HPDE6-E6E7 (cell line): ENCODE measurements around the gene FGF14.
"Not testable (repeated sequence)": the region's sequence is repeated elsewhere in the genome, so short reads cannot be mapped to it uniquely, and the experiment has no call there.

ENCODE experiments used
- DNase-seq: peaks from one replicate; pipeline ENCODE4 v3.0.0; 2011; ENCODE audit warnings: missing footprints; ENCODE audit errors: extremely low spot score

The FGF14 gene

DNA sequence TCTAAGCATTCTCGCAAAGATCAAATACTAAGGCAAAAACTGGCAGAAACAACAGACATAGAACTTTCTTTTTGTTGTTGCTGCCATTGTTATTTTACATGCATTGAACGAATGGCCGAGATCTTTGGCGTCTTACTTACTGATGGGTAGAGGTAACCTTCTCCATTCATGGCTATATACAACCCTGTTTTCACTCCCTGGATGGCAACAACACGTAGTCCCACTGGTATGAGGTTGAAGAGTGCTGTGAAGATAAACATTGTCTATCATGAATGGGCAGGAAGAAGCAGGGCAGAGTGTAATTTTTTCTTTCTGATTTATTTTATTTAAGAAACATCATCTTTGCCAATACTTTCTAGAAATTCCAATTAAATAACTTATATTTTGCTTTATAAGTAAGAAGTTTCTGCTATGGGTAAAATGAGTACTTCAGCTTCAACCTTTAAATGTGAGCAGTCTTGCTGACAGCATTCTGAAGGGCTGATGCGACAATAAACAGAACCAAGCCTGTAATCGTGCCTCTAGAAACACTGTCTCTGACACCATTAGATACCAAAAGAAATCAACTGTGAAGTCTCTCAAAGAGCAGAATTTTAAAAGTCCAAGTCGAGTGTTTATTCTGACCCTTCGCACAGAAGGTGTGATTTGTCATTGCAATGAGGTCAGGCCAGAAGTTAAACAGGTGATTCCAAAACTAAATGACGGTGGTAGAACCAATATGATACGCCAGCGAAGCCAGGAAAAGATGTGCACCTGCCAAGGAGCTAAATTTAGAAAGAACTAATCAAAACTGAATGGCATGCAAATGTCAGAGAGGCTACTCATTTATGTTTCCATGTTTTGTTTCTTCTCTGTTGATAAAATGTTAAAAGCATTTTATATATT is 533.0 kb downstream of the FGF14 start:
- DNase-seq = no peak

DNA sequence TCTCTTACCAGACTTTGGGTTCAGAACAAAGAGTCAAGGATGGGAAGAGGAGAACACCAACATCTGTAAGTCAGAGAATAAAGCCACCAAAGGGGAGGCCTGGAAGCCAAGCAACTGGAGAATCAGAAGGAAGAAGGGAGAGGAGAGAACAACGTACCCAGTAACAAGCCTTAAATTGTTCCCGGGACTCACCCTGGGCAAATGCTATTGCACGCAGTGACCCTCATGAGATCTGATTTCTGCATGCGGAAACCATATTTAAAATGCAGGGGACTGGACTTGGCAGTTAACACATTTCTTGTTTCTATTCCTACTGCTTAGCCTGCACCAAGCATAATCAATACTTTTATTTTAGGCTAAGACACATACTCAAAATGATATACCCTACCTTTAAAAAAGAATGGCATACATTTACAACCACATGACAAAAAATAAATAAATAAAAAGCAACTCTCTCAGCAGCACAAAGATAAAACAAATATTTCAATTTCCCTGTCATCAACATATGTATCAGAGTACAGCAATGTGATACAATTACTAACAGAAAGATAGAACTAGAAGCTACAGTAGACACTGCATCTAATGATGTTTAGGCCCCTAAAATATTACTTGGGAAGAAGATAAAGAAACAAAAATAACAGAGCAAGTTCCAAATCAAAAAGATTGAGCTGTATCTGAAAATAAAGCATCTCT is 534.8 kb downstream of the FGF14 start:
- DNase-seq = no peak

DNA sequence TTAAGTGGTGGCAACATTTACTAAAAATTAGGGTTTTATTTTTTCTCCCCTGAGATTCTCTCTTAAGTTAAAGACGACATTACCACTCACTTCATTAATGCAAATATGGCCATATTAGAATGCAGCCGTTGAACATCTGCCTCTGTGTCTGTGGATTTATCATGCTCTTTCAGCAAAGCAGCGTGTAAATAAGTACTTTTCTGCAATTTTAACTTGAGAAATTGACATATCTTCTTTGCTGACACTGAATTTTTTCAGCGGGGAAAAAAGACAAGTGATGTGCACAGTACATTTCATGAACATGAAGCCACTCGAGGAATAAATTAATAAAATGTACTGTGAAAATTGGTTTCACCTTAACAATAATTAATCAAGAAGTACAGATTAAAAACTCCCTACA is 543.0 kb downstream of the FGF14 start:
- DNase-seq = no peak

DNA sequence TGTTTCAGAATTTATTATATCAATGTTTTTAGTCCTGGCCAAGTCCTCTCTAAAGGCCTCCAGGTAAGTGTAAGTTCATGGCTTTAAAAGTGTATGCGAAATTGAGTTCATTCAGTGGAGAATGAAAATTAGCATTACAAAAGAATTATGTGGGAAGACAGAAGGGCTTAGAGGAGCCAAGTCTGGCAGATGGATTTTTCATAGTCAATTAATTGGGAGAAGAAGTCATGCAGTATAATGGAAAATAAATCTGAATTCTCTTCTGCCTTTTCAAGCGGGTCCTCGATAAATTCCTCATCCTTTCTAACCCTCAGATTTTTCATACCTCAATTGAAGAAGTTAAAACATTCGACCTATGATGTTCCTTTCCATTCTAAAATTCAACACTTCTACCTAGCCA is 555.1 kb downstream of the FGF14 start:
- no peak for DNase-seq

DNA sequence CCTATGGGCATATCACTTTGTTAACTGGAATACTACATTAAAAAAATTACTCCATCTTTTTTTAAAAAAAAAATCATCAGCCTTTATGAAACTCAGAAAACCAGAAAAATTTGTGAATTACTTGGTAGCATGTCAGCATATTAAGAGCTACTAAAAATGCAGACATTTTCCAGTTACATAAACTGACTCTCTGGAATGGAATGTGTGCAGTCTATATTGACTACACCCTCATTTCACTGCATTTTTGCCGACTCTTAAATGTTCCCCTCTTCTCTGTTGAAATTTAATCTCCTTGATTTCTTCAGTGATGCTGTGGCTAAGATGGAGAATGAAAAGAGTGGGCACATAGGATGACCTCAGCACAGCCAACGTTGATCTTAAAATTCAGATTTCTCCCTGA is 555.6 kb downstream of the FGF14 start:
- DNase-seq = no peak

DNA sequence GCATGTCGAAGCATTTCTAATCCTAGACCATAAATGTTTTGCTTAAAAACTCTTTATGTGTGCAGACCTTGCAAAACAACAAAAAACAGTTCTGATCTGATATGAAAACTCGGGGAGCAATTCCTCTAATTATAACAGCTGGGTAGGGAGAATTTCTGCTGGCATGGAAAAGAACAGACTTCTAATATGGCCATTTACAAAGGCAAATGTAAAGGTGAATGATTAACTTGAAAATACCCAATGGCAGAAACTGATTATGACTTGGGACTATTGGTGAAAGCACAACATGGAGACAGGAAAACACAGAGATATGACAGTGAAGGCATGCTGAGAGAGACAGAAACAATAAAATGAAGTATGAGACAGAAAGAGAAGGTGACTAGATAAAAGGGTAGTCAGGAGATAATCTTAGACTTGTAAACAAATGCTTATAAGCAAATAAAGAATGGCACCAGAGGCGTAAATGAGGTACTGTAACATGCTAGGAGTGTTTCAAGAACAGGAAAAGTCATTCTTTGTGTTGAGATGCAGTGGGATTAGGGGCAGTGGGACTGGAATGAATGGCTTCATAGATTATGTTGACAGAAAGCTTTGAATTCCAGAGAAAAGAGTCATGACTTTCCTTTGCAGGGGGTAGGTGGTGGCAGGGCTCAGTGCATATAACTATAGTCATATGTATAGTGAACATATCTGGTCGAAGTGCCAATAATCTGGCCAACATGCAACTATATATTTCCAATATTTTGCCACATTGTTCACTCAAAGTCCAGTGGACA is 556.4 kb downstream of the FGF14 start:
- no peak for DNase-seq

DNA sequence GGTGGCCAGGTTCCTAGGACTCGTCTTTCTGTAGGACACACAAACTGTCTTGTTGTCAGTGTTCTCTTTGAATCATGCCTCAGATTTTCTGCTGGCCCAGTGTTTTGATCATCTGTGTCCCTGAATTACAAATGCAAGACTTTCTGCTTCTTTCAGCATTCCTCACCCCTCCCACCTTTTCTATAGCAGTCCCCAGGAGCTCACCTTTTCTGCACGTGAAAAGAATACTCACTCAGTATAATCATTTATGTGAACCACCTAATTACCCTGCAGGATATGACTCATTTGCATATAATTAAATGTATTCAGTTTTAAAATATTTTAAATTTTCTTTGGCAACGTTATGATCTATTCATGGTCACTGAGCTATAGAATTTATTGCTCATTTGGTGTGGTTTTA is 560.1 kb downstream of the FGF14 start:
- no peak for DNase-seq

DNA sequence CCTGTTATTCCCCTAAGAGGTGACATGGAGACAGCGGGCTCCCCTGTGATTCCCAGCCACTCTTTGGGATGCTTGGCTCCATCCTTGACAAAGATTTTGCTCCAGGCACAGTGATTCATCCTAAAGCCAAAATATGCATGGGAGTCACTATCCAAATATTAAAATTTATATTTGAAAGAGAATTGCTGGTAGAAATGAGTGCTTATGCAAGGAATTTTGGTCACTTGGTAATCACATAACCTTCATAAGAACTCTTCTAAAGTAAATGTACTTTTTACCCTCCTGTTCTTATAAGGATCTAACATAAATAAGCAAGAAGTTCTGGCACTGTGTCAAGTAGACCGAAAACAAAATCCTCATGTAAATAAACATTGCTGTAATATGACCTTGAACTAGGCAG is 563.5 kb downstream of the FGF14 start:
- DNase-seq = no peak

DNA sequence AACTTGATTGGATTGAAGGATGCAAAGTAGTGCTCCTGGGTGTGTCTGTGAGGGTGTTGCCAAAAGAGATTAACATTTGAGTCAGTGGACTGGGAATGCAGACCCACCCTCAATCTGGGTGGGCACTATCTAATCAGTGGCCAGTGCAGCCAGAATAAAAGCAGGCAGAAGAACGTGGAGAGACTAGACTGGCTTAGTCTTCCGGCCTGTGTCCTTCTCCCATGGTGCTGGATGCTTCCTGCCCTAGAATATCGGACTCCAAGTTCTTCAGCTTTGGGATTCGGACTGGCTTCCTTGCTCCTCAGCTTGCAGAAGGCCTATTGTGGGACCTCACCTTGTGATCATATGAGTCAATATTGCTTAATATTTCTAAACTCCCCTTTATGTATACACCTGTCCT is 564.1 kb downstream of the FGF14 start:
- DNase-seq = not testable (repeated sequence)

DNA sequence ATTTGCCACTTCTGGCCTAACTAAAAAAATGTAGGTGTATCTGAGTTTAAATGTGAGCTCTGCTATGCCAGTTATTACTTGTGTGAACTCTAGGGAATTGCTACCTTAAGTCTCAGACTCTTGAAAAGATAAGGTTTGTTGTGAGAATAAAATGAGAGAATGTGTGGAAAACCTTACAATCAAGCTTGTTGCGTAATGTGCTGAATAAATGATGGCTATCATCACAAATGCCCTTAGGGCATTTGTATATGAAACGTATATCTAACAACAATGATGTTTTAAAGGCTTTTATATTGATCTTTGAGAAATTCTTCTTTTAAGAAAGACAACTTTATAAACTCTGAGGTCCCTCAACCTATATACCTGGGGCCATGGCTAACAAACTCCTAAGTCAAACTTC is 564.6 kb downstream of the FGF14 start:
- DNase-seq = no peak

DNA sequence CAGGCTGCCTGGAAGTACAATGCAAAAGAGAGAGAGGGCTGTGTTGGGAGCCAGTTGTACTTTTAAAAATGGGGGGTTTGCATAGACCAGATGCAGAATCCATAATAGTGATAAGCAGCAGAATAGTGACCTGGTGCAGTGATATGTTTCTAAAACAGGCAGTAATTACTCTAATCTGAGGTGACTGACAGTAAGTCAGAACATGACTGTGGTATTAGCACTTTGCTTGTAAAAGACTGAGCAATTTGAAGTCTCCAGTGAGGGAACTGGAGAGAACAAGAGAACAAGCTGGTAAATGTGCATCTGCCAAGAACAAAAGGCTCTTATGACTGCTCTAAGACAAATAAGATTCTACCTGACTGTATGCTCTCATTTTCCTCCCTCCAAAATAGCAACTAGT is 565.9 kb downstream of the FGF14 start:
- no peak for DNase-seq

DNA sequence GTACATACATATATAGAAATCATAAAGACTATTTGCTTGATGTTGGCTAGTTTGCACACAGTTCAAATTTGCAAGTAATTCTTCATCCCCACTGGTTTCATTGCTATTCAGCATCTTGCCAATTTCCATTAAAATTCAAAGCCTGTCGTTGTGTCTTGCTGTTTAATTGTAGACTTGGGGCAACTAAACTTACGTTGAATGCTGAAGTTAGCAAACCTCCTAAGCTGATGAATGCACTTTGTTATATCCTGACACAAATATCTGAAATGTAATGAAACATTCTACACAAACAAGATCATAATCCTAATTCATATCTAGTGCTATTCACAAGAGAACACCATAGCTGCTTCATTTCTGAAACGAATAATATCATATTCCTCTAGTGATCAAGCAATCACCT is 568.2 kb downstream of the FGF14 start:
- DNase-seq = no peak

DNA sequence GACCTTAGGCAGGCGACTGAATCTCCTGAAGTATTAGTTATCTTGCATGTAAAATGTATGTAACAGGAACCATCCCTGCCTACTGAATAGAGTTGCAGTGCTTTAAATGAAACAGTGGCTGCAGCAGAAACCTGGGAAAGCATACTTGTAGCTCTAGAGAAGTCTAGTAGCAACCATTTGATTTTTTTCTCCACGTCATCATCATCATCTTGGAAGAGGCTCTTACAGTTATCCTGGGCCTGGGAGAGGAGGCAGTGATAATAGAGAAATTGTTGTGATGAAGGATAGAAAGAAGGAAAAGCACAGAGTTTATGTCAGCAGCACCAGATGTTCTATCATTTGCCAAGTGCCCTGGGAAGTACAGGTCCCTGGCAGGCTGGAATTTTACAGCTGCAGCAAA is 571.8 kb downstream of the FGF14 start:
- no peak for DNase-seq

DNA sequence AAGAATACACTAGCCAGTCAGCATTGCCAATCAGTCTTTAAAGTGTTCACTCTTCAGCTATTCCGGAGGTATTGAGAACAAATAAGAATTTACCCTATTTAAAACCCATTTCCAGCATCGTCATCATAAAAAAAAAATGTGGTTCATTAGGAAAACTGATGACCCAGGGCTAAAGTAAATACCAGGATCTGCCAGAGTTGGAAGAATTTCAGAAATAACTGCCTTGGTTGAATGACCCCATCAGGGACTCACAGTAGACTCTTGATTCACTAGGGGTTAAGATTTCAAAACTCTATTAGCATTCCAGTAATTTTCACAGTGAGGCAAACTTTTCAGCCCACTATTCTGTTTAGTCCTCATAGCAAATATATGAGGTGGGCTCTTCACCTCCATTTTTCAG is 572.4 kb downstream of the FGF14 start:
- no peak for DNase-seq

DNA sequence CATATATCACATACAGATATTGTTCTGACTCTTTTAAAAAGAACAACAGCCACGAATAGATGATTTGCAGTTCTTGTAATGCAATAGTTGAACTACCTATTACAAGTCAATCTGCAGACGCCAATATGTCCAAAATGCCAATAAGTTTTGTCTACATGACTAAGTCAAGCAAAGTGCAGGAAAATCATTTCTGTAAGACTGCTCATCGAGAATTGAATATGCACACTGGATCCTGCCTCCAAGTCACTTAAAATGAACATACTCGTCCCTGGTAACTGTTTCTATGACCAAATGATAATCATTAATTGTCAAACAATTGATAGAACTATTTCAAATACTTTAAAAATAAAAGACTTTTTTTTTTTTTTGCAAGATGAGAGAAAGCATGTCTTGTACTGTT is 573.7 kb downstream of the FGF14 start:
- DNase-seq = no peak

DNA sequence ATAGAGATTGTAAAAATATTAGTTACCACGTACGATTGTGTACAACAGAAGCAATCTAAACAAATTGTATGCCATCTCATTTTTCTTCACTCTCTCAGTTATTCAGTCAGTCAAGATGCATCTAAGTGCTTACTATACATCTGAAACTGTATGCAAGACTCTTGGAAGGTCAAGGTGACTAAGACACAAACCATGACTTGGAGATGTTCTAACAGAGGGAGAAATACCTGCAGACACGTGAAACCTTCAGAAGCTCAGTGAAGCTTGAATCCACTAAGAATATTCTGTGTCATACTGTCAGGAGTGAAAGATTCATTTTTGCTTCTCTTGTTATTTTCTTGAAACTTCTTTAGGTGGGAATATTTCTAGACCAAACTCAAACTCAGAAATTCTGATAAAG is 584.0 kb downstream of the FGF14 start:
- no peak for DNase-seq

DNA sequence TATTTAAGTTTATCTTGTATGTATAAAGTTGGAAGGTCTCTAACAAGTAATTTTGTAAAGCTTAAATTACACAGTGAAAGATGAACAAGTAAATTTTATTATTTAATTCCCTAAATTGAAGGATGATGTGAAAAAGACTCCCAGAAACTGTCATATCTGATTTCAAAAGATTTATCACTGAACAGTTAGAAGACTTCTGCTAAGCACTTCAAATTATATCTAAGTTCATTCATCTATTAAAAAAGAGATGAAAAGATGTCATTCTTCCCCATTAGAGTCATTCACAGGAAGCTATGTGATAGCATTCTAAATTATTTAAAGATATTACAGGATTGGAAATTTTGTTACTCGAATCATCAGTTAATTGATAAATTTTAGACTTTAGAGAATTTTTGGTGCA is 590.0 kb downstream of the FGF14 start:
- no peak for DNase-seq

DNA sequence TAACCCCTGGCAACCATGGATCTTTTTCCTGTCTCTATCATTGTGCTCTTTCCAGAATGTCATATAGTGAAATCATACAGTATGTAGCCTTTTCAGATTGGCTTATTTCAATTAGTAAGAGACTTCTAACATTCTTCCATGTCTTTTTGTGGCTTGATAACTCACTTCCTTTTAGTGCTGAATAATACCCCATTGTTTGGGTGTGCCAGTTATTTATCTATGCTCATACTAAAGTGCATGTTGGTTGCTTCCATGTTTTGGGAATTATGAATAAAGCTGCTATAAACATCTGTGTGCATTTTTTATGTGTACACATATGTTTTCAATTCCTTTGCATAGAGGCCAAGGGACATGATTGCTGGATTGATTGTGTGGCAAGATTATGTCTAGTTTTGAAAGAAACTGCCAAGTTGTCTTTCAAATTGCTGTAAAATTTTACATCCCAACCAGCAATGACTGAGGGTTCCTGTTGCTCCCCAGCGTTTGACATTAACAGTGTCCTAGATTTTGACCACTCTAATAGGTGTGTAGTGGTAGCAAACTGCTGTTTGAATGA is 590.5 kb downstream of the FGF14 start:
- no peak for DNase-seq

DNA sequence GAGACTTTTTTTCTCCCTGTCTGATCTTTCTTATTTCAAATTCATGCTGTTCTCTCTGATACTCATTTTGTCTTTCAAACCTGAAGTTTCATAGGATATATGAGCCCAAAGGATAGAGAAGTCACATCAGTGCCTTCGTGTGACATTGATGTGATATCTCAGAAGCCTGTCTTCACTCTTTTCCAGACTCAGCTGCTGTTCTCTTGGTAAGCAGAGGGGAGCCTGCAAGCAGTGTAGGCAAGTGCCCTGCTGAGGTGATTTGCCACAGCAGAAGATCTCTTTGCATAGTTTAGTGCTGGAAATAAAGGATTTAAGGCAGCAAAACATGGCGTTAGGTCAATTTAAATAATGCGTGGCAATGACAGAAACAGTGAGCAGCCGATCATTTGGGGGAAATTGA is 602.7 kb downstream of the FGF14 start:
- no peak for DNase-seq

DNA sequence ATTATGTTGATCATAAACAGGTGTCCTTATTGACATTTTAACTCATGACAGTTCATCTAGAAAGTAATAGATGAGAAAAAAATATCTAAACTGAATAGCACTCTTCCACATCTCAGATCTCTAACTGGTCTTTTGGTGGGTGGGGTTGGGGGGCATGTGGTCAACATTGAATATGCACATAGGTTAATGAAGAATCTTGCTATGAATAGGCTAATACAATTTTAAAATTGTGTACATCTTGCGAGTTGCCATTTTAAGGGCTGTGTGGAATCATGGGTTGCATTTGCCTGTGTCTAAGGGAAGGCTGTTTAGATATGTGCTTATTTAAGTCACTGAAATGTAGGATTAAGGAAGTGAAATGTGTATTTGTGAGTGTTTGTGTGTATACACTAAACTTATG is 603.4 kb downstream of the FGF14 start:
- DNase-seq = no peak

DNA sequence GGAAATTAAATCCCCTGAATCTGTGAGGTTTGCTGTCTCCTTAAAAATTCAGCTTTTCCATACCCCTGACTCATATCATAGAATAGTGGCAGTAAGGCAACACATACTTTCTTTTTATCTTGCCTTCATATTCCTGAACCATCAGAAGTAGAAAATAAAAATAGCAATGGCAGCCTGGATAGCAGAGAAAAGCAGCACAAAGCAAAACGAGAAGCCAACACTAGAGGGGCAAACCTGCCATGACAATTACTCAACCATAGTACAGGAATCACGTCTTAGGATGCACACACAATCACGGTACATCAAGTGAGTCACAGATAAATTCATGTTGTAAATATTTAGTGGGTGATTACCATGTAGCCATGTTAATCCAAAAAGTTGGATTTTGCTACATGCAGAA is 606.4 kb downstream of the FGF14 start:
- no peak for DNase-seq

DNA sequence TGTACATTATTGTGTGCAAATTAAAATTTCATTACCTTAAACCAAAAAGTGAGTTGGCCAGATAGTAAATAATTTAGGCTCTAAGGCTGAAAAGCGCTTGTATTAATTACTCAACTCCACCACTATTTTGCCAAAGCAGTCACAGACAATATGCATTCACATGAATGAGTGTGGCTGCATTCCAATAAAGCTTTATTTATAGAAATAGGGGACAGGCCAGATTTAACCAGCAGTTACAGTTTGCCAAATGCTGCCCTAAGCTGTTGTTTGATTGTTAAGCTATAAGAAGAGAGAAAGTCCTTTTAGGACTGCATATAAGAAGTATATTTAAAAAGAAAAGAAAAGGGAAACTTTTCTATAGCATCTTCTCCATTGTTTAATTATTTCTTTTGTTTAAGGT is 606.8 kb downstream of the FGF14 start:
- DNase-seq = no peak
